Neural cell (in vitro differentiated cells): Measurements from ENCODE around the gene RAB27A.

ENCODE experiments used
- EP300 ChIP-seq: fragments of 450-650 bp; conservative IDR thresholded peaks from 2 replicates; pipeline ENCODE4 v1.6.1; 2014; ENCODE audit warnings: antibody characterized with exemption, mild to moderate bottlenecking, moderate library complexity; ENCODE audit not compliant: poor library complexity, severe bottlenecking
- EZH2 ChIP-seq: fragments of 200-600, 300-800 bp; shearing (Covaris generic), sonication (generic); IDR thresholded peaks from 2 replicates; pipeline ENCODE4 v1.6.1; 2014; ENCODE audit warnings: antibody characterized with exemption, low read length, borderline replicate concordance, mild to moderate bottlenecking; ENCODE audit not compliant: insufficient read depth, poor library complexity, severe bottlenecking
- MXI1 ChIP-seq: fragments of 450-650 bp; conservative IDR thresholded peaks from 2 replicates; pipeline ENCODE4 v1.6.1; 2014; ENCODE audit warnings: antibody characterized with exemption, mild to moderate bottlenecking; ENCODE audit not compliant: poor library complexity, severe bottlenecking
- POLR2AphosphoS5 ChIP-seq: IDR thresholded peaks from 2 replicates; pipeline ENCODE4 v1.6.1; 2012
- RAD21 ChIP-seq: fragments of 450-650 bp; conservative IDR thresholded peaks from 2 replicates; pipeline ENCODE4 v1.6.1; 2014; ENCODE audit warnings: antibody characterized with exemption, mild to moderate bottlenecking, moderate library complexity
- SMC3 ChIP-seq: fragments of 450-650 bp; conservative IDR thresholded peaks from 2 replicates; pipeline ENCODE4 v1.6.1; 2014; ENCODE audit warnings: antibody characterized with exemption, mild to moderate bottlenecking, moderate library complexity; ENCODE audit not compliant: poor library complexity
- TAF1 ChIP-seq: IDR thresholded peaks from 2 replicates; pipeline ENCODE4 v1.6.1; 2012; ENCODE audit warnings: low read depth
- TF ChIP-seq, protein P1 (sequence below): fragments of 450-650 bp; IDR thresholded peaks from 2 replicates; pipeline ENCODE4 v1.5.1; 2014; ENCODE audit warnings: antibody characterized with exemption, mild to moderate bottlenecking, moderate library complexity; ENCODE audit not compliant: poor library complexity, severe bottlenecking
- TF ChIP-seq, protein P2 (sequence below): IDR thresholded peaks from 2 replicates; pipeline ENCODE4 v1.6.1; 2012; ENCODE audit warnings: borderline replicate concordance

DNA sequence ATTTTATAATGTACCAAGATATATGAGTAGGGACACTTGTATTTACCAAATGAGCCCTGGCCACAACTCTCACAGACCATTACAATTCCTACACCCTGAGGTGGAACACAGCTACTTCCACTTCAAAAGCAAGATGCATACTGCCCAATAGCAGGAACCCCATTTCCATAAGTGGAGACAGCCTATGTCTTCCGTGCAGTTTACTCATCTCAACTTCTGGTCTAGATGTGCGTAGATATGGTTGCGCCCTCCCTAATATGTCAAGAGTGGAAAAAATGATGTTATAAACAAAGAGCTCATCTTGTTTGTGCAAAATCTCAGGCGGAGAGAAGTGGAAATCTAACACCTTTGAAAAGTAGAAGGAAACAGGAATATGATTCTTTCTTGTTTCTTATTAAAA, 44.6 kb downstream of the RAB27A start:
- TF ChIP-seq SMC3 (no peak), EZH2 (no peak), POLR2AphosphoS5 (no peak), EP300 (no peak), RAD21 (no peak), MXI1 (no peak), TAF1 (no peak)
- TF ChIP-seq, protein P1, sequence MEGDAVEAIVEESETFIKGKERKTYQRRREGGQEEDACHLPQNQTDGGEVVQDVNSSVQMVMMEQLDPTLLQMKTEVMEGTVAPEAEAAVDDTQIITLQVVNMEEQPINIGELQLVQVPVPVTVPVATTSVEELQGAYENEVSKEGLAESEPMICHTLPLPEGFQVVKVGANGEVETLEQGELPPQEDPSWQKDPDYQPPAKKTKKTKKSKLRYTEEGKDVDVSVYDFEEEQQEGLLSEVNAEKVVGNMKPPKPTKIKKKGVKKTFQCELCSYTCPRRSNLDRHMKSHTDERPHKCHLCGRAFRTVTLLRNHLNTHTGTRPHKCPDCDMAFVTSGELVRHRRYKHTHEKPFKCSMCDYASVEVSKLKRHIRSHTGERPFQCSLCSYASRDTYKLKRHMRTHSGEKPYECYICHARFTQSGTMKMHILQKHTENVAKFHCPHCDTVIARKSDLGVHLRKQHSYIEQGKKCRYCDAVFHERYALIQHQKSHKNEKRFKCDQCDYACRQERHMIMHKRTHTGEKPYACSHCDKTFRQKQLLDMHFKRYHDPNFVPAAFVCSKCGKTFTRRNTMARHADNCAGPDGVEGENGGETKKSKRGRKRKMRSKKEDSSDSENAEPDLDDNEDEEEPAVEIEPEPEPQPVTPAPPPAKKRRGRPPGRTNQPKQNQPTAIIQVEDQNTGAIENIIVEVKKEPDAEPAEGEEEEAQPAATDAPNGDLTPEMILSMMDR = no peak
- TF ChIP-seq, protein P2, sequence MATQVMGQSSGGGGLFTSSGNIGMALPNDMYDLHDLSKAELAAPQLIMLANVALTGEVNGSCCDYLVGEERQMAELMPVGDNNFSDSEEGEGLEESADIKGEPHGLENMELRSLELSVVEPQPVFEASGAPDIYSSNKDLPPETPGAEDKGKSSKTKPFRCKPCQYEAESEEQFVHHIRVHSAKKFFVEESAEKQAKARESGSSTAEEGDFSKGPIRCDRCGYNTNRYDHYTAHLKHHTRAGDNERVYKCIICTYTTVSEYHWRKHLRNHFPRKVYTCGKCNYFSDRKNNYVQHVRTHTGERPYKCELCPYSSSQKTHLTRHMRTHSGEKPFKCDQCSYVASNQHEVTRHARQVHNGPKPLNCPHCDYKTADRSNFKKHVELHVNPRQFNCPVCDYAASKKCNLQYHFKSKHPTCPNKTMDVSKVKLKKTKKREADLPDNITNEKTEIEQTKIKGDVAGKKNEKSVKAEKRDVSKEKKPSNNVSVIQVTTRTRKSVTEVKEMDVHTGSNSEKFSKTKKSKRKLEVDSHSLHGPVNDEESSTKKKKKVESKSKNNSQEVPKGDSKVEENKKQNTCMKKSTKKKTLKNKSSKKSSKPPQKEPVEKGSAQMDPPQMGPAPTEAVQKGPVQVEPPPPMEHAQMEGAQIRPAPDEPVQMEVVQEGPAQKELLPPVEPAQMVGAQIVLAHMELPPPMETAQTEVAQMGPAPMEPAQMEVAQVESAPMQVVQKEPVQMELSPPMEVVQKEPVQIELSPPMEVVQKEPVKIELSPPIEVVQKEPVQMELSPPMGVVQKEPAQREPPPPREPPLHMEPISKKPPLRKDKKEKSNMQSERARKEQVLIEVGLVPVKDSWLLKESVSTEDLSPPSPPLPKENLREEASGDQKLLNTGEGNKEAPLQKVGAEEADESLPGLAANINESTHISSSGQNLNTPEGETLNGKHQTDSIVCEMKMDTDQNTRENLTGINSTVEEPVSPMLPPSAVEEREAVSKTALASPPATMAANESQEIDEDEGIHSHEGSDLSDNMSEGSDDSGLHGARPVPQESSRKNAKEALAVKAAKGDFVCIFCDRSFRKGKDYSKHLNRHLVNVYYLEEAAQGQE = no peak
